ENCODE data around the gene ABCB1. TPM values are rescaled to one million over a fixed set of nuclear protein-coding genes. Genes with fewer than 3 reads are reported as not detected.

Gene ABCB1
- total RNA-seq, 4 donors from 2014 or later: 0.22 to 0.56 (median 0.30) TPM

DNA sequence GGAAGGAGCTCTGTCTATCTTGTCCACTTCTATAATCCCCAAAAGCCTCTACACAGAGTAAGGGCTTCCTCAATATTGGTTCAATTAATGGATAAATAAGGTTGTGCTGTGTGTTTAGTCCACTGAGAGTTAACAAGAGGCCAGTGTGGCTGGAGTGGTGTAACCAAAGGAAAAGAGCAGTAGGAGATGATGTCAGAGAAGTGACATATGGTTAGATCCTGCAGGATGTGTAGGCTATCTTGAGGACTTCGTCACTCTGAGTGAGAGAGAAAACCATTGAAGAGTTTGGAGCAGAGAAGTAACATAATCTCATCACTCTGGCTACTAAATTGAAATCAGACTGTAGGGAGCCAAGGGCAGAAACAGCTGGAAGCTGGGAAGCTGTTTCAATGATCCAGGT lies 14.5 kb upstream of the ABCB1 start:
- ATAC-seq (no peak), DNase-seq (no peak)
- in situ Hi-C loops (cut with MboI; ENCODE audit: low sequenced_read_pairs in 4 of 4) (no loop called here), intact Hi-C loops (cut with DNase I; ENCODE audit: low total_unique reads) (no loop called here)
- H3K9me3 ChIP-seq: peaks cover 0 to 4% (median 0%) of the 10 kb centered on the region in 3 donors
- no peak overlapping the region for H3K4me3 ChIP-seq
- no peaks in the 10 kb centered on the region for H3K36me3 ChIP-seq
- no peak overlapping the region for H3K27ac ChIP-seq
- no peaks in the 10 kb centered on the region for H3K27me3 ChIP-seq
- no peaks in the 10 kb centered on the region for H3K4me1 ChIP-seq
- no peak for TF ChIP-seq POLR2A (IDR thresholded peaks at IDR 0.05)
- no peak for TF ChIP-seq CTCF (IDR thresholded peaks at IDR 0.05 in 4 of 5, conservative IDR thresholded peaks at IDR 0.05 in 1 of 5)

DNA sequence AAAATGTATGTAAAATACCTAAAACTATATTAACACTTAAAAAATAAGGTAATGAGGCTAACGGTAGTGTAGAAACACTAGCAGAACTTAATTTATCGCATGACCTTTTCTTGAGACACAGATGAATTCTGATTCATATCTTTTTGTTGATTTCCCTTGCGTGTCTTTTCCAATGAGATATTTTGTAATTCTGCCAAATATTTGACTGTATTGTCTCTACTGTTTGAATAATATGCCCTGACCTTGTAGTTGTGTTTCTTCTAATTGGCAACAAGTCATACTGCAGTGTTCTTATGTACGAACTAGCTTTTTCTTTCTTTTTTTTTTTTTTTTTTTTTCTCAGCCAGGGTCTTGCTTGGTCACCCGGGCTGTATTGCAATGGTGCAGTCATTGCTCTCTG lies 9.2 kb upstream of the ABCB1 start:
- intact Hi-C loops (cut with DNase I; ENCODE audit: low total_unique reads): no loop called here
- DNase-seq (no peak), ATAC-seq (no peak)
- TF ChIP-seq CTCF (IDR thresholded peaks at IDR 0.05 in 4 of 5, conservative IDR thresholded peaks at IDR 0.05 in 1 of 5): no peak
- no peak for TF ChIP-seq POLR2A (IDR thresholded peaks at IDR 0.05)
- Histone ChIP-seq H3K27ac (no peak overlapping the region), H3K27me3 (peaks cover 0 to 6% (median 2%) of the 10 kb centered on the region in 3 donors), H3K9me3 (no peaks in the 10 kb centered on the region), H3K4me3 (no peak overlapping the region), H3K4me1 (no peaks in the 10 kb centered on the region), H3K36me3 (no peaks in the 10 kb centered on the region)
- in situ Hi-C loops (cut with MboI; ENCODE audit: low sequenced_read_pairs in 4 of 4): no loop called here

- no peak overlapping the region for H3K27ac ChIP-seq
- H3K4me3 ChIP-seq: no peak overlapping the region
- H3K36me3 ChIP-seq: no peaks in the 10 kb centered on the region
- H3K9me3 ChIP-seq: no peaks in the 10 kb centered on the region
- intact Hi-C loops (cut with DNase I; ENCODE audit: low total_unique reads) (no loop called here), in situ Hi-C loops (cut with MboI; ENCODE audit: low sequenced_read_pairs in 4 of 4) (no loop called here)
- TF ChIP-seq POLR2A (IDR thresholded peaks at IDR 0.05): no peak
- TF ChIP-seq CTCF (IDR thresholded peaks at IDR 0.05 in 4 of 5, conservative IDR thresholded peaks at IDR 0.05 in 1 of 5): no peak
- no peak for ATAC-seq
- H3K27me3 ChIP-seq: peaks cover 0 to 10% (median 2%) of the 10 kb centered on the region in 3 donors
- no peak for DNase-seq
- H3K4me1 ChIP-seq: no peaks in the 10 kb centered on the region
Measured at GRCh38 chr7:87608431-87608830, 7.7 kb upstream of the ABCB1 start.

- Histone ChIP-seq H3K27me3 (peaks cover 0 to 25% (median 2%) of the 10 kb centered on the region in 3 donors), H3K27ac (no peak overlapping the region), H3K9me3 (no peaks in the 10 kb centered on the region), H3K4me1 (peaks cover 4 to 10% of the 10 kb centered on the region in 2 donors), H3K4me3 (no peak overlapping the region), H3K36me3 (no peaks in the 10 kb centered on the region)
- intact Hi-C loops (cut with DNase I; ENCODE audit: low total_unique reads): no loop called here
- no peak for ATAC-seq
- in situ Hi-C loops (cut with MboI; ENCODE audit: low sequenced_read_pairs in 4 of 4): no loop called here
- DNase-seq: no peak
- TF ChIP-seq CTCF (IDR thresholded peaks at IDR 0.05 in 4 of 5, conservative IDR thresholded peaks at IDR 0.05 in 1 of 5) (no peak), POLR2A (IDR thresholded peaks at IDR 0.05) (no peak)
Measured at GRCh38 chr7:87604264-87604663, 3.6 kb upstream of the ABCB1 start.

DNA sequence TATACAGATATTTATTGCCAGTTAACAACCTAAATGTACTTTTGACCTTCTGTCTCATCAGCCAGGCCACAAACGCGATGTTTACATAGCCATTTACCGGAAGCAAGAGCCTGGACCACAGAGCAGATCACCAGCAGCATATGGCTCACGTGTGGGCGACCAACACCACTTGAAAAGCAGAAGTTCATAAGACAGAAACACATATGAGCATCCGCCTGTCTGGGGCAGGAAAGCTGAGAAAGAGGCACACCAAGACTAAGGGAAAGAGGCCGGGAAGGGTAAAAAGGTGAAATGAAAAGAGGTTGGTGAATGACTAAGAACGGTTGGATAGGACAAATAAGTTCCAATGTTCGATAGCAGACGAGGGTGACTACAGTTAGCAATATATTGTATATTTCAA lies 1.3 kb downstream of the ABCB1 start:
- Histone ChIP-seq H3K27me3 (peaks cover 0 to 20% (median 0%) of the 10 kb centered on the region in 3 donors), H3K36me3 (no peaks in the 10 kb centered on the region), H3K4me1 (peaks cover 4 to 10% of the 10 kb centered on the region in 2 donors), H3K27ac (no peak overlapping the region), H3K9me3 (no peaks in the 10 kb centered on the region), H3K4me3 (no peak overlapping the region)
- intact Hi-C loops (cut with DNase I; ENCODE audit: low total_unique reads) (no loop called here), in situ Hi-C loops (cut with MboI; ENCODE audit: low sequenced_read_pairs in 4 of 4) (no loop called here)
- TF ChIP-seq CTCF (IDR thresholded peaks at IDR 0.05 in 4 of 5, conservative IDR thresholded peaks at IDR 0.05 in 1 of 5): no peak
- no peak for TF ChIP-seq POLR2A (IDR thresholded peaks at IDR 0.05)
- ATAC-seq (no peak), DNase-seq (no peak)
